ENCODE results near the gene AKAP1. TPM values are rescaled to one million over a fixed set of nuclear protein-coding genes. Genes with fewer than 3 reads are reported as not detected.

AKAP1 gene
- total RNA-seq, 2 experiments from 2014 or later, result 39.5 to 43.2 TPM

DNA sequence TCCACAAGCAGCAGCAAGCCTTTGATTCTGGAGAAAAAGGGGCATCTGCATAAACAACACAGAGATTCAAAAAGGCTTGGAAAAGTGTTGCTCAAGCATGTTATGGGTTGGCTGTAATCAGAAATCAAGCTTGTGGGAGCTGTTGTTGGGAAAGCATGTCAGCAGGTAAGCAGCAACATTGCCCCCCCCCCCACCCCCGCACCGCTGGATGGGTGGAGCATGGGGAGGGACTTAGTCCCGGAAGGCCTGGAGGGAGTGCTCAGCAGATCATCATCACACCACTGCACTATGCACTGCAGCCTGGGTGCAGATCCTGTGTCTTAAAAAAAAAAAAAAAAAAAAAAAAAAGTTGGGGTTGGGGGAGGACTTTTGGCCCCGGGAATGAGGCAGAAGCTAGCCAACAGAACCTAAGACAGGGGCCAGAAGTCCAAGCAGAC, 16.8 kb upstream of the AKAP1 start:
- peaks cover 21% of the 10 kb centered on the region for H3K27me3 Mint-ChIP-seq
- DNase-seq, result no peak
- H3K27ac Mint-ChIP-seq, result no peak overlapping the region
- H3K9me3 Mint-ChIP-seq, result no peaks in the 10 kb centered on the region
- H3K4me3 Mint-ChIP-seq, result no peak overlapping the region
- H3K36me3 Mint-ChIP-seq, result no peaks in the 10 kb centered on the region
- no peaks in the 10 kb centered on the region for H3K4me1 Mint-ChIP-seq

DNA sequence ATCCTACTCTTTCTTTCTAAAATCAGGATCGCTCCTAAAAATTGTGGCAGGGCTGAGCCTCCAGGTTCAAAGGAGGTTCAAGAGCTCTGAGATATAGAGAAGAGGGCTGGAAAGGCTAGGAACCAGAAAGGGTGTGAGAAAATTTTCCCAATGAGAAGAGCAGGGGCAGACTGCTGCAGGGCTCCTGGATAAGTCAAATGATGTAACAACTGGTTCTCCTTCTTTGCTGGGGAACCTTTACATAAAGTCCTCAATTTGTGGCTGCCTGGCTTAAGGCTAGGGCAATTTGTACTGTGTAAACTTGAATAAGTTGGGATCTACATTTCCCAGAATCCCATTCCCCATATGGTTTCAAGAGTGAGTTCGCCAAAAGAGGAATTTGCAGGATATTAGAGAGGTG, 16.3 kb upstream of the AKAP1 start:
- Mint-ChIP-seq H3K27ac (no peak overlapping the region), H3K9me3 (no peaks in the 10 kb centered on the region), H3K27me3 (peaks cover 17% of the 10 kb centered on the region)

DNA sequence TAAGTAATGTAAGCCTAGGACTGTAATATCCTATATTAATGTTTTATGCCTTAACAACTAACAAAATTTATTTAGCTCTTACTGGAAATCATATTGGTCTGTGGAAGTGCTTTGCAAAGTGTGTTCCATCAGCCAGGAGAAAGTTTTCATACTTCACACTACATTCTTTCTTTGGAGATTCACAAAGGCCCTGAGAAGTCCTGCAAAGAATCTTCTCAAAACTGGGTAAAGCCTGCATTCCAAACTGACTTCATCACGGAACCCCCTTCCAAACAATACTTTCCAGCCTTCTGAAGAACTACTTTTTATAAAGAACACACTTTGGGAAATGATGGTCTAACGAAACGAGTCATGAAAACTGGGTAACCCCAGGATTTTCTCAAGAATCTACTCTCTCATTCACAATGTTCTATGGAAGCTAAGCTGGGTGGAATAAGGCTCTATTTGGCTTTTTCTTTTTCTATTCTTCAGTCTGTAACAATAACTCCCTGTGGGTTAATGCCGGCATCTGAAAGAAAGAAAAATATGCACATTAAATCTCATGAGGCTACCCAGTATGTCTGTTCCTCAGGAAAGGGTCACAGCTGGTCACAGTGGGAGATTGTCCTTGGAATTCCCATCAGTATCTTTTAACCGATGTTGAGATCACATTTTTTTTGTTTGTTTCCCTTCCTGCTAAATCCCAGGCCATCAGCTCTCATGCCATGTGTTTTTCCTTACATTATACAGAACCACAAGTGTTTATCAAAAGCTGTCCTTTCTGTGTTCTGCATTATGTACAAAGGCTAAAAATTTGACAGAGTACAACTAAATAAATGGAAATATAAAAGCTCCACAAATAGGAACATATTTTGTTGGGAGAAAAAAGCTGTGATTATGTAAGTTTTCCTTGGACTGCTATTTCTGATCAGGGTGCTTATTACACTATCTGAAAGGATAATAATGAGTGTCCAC, 12.8 kb upstream of the AKAP1 start:
- no peak for DNase-seq
- H3K36me3 Mint-ChIP-seq, result no peaks in the 10 kb centered on the region
- H3K27me3 Mint-ChIP-seq, result peaks cover 6% of the 10 kb centered on the region
- H3K4me1 Mint-ChIP-seq, result no peaks in the 10 kb centered on the region
- no peak overlapping the region for H3K27ac Mint-ChIP-seq
- no peaks in the 10 kb centered on the region for H3K9me3 Mint-ChIP-seq
- no peak overlapping the region for H3K4me3 Mint-ChIP-seq

More for the DNA sequence above, 16.3 kb upstream of the AKAP1 start:
- no peaks in the 10 kb centered on the region for H3K36me3 Mint-ChIP-seq
- no peaks in the 10 kb centered on the region for H3K4me1 Mint-ChIP-seq
- no peak for DNase-seq
- no peak overlapping the region for H3K4me3 Mint-ChIP-seq

DNA sequence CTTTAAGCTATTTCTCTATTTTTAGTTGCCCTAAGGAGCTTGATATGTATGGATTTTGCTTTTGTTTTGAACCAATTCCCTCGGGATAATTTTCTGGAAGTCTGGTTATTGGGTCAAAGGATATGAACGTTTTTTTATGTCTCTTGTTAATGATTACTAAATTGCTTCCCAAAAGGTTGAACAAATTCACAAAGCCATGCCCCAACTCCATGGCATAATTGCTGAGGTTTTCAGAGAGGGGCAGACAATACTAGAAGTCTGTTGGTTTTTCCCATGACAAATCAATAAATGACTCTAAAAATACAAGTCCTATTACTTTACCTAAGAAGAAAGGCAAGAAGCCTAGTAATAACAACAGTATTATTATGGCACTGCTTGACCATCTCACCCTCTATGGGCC, 11.4 kb upstream of the AKAP1 start:
- H3K27ac Mint-ChIP-seq, result no peak overlapping the region
- no peaks in the 10 kb centered on the region for H3K9me3 Mint-ChIP-seq
- no peaks in the 10 kb centered on the region for H3K4me1 Mint-ChIP-seq
- no peak for DNase-seq
- no peaks in the 10 kb centered on the region for H3K36me3 Mint-ChIP-seq
- peaks cover 3% of the 10 kb centered on the region for H3K27me3 Mint-ChIP-seq
- H3K4me3 Mint-ChIP-seq, result no peak overlapping the region

DNA sequence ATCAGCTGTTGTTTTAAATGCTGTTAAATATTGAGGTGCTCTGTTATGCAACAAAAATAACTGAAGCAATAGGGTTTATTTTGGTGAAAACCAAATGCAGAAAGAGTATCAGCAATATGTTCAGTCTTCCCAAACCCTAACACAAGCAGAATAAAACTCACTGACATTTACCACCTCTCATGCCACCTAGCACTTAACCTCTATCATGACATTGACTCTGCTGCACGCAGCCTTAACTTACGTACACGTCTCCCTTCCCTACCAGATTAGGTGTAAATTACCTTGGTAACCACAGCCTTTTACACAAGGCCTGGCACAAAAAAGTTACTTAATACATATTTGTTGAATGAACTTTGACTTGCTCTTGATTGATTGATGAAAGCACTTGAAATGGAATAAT, 9.9 kb upstream of the AKAP1 start:
- H3K4me3 Mint-ChIP-seq, result no peak overlapping the region
- peaks cover under 1% of the 10 kb centered on the region for H3K4me1 Mint-ChIP-seq
- H3K27me3 Mint-ChIP-seq, result peaks cover 3% of the 10 kb centered on the region
- no peaks in the 10 kb centered on the region for H3K9me3 Mint-ChIP-seq
- H3K27ac Mint-ChIP-seq, result no peak overlapping the region
- no peak for DNase-seq
- no peaks in the 10 kb centered on the region for H3K36me3 Mint-ChIP-seq

DNA sequence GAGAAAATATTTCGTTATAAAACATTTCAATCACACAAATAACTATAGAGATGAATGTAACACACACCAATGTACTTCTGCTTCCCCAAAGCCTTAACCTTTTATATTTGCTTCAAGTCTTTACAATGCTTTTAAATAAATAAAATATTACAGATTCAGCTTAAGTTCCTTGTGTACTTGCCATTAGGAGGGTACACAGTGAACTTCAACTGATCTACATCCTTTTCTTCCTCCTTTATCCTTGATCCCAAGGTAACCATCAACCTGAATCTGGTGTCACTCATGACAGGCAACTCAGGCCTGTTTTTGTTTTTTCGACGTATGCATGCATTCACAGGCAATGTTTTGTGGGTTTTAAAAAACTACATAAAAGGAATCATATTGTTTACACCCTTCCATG, 9.3 kb upstream of the AKAP1 start:
- Mint-ChIP-seq H3K9me3 (no peaks in the 10 kb centered on the region), H3K4me1 (peaks cover 6% of the 10 kb centered on the region), H3K27ac (no peak overlapping the region), H3K36me3 (no peaks in the 10 kb centered on the region), H3K4me3 (no peak overlapping the region), H3K27me3 (peaks cover 3% of the 10 kb centered on the region)
- DNase-seq, result no peak

DNA sequence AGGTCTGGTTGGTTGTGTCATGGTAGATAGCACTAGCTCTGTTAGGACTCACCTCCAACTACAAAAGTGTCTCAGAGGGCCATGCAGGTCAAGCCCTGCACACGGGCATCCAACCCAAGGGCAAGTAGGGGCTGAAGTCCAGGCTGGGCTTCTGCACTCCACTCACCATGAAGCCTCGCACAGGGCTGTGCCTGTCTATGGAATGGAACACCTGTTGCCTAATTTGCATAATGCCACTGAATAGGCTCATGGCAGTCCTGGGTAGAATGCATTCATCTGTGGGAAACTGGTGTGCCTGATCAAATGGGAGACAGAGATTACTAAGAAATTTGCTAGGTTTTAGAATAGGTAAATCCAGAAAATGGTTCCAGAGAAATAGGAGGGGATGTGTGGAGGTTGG, 8.0 kb upstream of the AKAP1 start:
- DNase-seq, result no peak
- H3K27ac Mint-ChIP-seq, result no peak overlapping the region
- H3K36me3 Mint-ChIP-seq, result no peaks in the 10 kb centered on the region
- no peak overlapping the region for H3K4me3 Mint-ChIP-seq
- H3K27me3 Mint-ChIP-seq, result no peaks in the 10 kb centered on the region
- H3K4me1 Mint-ChIP-seq, result peaks cover 13% of the 10 kb centered on the region
- H3K9me3 Mint-ChIP-seq, result no peaks in the 10 kb centered on the region

DNA sequence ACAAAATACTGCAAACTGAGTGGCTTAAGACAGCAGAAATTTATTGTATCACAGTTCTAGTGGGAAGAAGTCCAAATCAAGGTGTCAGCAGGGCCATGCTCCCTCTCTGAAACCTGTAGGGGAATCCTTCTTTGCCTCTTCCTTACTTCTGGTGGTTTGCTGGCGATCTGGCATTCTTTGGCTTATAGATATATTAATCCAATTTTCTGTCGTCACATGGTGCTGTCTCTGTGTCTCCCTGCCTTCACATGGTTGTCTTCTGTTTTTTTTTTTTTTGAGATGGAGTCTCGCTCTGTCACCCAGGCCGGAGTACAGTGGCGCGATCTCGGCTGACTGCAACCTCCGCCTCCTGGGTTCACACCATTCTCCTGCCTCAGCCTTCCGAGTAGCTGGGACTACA, 6.8 kb upstream of the AKAP1 start:
- H3K27me3 Mint-ChIP-seq, result no peaks in the 10 kb centered on the region
- H3K4me1 Mint-ChIP-seq, result peaks cover 18% of the 10 kb centered on the region
- H3K9me3 Mint-ChIP-seq, result no peaks in the 10 kb centered on the region
- H3K27ac Mint-ChIP-seq, result no peak overlapping the region
- DNase-seq, result no peak
- H3K36me3 Mint-ChIP-seq, result no peaks in the 10 kb centered on the region
- no peak overlapping the region for H3K4me3 Mint-ChIP-seq

DNA sequence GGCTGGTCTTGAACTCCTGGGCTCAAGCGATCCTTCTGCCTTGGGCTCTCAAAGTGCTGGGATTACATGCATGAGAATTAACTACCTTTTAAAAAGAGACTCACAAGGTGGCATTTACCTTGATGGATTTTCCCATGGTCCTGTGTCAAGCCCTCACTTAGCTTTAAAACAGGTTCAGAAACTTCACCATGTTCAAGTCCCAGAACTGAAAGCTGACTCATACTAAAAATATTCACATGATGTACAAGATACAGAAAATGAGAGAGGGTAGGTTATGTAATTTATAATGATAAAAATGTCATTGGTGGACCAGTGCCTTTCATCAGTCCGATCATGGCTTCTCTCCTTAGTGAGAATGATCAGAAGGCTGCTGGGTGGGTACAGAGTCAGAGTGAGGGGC, 4.3 kb upstream of the AKAP1 start:
- no peaks in the 10 kb centered on the region for H3K27me3 Mint-ChIP-seq
- H3K27ac Mint-ChIP-seq, result no peak overlapping the region
- no peak overlapping the region for H3K4me3 Mint-ChIP-seq
- no peaks in the 10 kb centered on the region for H3K9me3 Mint-ChIP-seq
- no peak for DNase-seq
- H3K36me3 Mint-ChIP-seq, result no peaks in the 10 kb centered on the region
- peaks cover 28% of the 10 kb centered on the region for H3K4me1 Mint-ChIP-seq

DNA sequence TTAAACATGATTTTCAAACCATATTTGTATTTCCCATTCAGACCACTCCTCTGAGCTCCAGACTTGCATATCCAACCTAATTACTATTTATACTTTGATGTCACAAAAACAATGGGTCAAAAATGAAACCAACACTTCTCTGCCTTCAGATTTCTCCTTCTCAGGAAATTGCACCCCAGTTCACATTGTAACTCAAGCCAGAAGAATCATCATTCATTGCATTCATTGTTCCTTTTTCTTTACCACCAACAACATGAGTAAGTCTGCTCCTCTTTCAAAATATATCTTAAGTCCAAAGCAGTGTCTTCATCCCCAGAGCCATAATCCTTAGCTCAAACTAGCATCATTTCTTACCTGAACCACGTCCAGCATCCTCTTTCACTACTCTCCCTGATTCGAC, 2.6 kb upstream of the AKAP1 start:
- Mint-ChIP-seq H3K4me3 (no peak overlapping the region), H3K27ac (no peak overlapping the region)
- no peak for DNase-seq

DNA sequence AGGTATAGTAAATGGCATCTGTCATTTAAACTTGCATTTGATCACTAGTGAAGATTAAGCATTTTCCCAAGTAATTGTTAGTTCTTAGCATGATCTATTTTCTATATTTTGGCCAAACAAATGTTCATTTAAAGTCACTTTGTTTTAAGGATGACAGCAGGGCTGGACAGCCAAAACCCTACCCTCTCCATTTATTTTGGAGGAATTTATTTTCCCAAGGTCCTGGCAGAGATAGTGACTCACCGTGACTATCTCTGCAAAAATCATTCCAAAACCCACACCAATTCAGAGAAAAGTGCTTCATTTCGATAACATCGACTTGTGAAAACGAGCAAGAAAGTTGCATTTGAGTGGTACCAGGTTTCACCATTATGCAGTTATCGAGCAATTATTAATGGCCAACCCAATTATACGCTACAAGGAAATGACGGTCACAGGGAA, 665 bp upstream of the AKAP1 start:
- no peak for DNase-seq
- Mint-ChIP-seq H3K27ac (peak overlapping the region; percentile 90), H3K4me3 (peak overlapping the region; percentile 85), H3K9me3 (no peaks in the 10 kb centered on the region), H3K27me3 (no peaks in the 10 kb centered on the region), H3K4me1 (peaks cover 56% of the 10 kb centered on the region), H3K36me3 (peaks cover 8% of the 10 kb centered on the region)

More for the DNA sequence above, 2.6 kb upstream of the AKAP1 start:
- H3K36me3 Mint-ChIP-seq, result peaks cover 3% of the 10 kb centered on the region
- no peaks in the 10 kb centered on the region for H3K9me3 Mint-ChIP-seq
- H3K27me3 Mint-ChIP-seq, result no peaks in the 10 kb centered on the region
- H3K4me1 Mint-ChIP-seq, result peaks cover 42% of the 10 kb centered on the region

DNA sequence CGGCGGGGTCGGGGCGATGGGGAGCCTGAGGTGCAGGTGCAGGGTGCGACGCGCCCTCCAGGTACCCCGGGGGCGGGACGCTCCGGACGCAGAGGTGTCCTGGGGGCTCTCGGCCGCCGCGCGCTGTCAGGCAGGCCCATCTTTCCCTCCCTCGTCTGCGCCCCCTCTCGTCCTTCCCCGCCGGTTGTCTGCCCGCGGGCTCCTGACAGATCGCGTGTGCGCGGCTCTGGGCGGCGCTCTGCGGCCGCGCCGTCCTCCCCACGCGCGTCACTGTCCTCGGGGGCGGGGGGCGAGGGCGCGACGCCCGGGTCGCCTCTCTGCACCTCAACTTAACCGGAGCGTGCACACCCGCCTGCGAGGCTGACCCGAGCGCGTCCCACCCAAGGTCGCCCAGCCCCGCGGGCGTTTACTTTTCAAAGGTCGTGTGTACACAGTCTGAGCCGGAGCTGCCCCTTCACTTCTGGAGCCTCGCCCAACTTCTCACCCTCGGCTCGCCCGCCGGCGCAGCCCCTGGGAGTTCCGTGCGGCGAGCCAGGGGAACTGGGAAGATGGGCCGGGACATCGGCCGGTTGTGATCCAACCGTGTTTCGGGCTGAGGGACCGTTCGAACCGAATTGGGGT, 512 bp downstream of the AKAP1 start:
- peaks cover 8% of the 10 kb centered on the region for H3K36me3 Mint-ChIP-seq
- H3K4me3 Mint-ChIP-seq, result peak overlapping the region; percentile 86
- DNase-seq, result peak; percentile 62
- H3K27me3 Mint-ChIP-seq, result no peaks in the 10 kb centered on the region
- H3K27ac Mint-ChIP-seq, result peak overlapping the region; percentile 69
- peaks cover 59% of the 10 kb centered on the region for H3K4me1 Mint-ChIP-seq
- no peaks in the 10 kb centered on the region for H3K9me3 Mint-ChIP-seq

DNA sequence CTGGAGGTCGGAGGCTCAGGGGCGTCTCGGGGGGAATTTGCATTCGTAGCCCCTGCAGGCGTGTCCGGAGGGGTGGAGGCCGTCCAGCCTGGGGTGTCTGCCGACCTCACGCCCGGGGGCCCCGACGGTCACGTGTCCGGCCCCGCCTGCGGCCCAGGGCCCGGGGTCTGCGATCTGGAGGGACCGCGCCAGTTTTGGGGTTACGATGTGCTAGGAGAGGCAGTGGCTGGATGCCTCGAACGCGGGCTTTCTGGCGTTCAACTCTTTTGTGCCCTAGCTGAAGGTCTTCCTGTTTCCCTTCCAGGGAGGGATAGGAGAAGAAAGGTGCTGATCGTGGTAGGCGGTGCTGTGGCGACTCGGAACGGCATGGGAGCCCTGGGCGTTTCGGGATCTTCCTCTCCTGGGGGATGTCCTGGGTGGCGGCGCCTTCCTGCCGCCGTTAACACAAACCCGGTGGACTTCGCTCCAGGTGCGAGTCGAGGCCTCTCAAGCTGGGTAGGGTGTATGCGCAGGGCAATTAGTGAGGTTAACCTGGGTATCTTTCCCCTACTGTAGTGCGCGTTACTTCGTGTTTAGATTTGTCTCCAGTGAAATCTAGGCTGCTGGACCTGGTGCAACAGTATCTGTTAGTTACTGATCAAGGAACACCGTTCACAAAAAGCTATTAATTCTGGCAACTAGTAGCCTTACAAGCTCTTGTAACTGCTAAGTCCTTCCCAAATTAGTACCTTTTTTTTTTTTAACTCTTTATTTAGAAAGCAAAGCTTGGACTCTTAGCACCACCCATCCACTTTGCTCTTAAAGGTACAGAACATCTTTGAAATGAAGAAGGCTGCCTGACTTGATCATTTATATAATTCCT, 1.3 kb downstream of the AKAP1 start:
- H3K4me1 Mint-ChIP-seq, result peaks cover 53% of the 10 kb centered on the region

DNA sequence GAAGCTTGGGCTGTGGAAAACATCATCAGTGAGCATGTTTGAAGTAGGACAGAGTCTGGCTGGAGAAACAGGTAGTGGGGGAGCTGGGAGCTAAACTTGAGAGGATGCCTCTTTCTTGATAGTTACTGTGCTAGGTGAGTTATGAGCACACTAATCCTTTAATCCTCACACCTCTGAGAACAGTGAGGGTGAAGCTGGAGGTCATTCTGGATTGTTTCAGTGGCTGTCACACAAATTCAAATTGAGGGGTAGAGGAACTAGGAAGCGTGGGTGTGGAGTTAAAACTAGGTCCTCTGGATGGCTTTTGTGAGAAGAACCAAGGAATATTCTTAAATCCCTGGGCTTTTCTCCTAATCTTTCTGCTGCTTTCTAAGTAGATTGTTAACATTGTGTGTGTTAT, 3.3 kb downstream of the AKAP1 start:
- H3K36me3 Mint-ChIP-seq, result peaks cover 8% of the 10 kb centered on the region
- peaks cover 54% of the 10 kb centered on the region for H3K4me1 Mint-ChIP-seq
- H3K4me3 Mint-ChIP-seq, result no peak overlapping the region
- no peak overlapping the region for H3K27ac Mint-ChIP-seq
- DNase-seq, result no peak
- H3K27me3 Mint-ChIP-seq, result no peaks in the 10 kb centered on the region
- H3K9me3 Mint-ChIP-seq, result no peaks in the 10 kb centered on the region

More for the DNA sequence above, 1.3 kb downstream of the AKAP1 start:
- Mint-ChIP-seq H3K36me3 (peaks cover 8% of the 10 kb centered on the region), H3K27me3 (no peaks in the 10 kb centered on the region), H3K27ac (peak overlapping the region; percentile 69), H3K4me3 (peak overlapping the region; percentile 86), H3K9me3 (no peaks in the 10 kb centered on the region)
- DNase-seq, result peak; percentile 24

DNA sequence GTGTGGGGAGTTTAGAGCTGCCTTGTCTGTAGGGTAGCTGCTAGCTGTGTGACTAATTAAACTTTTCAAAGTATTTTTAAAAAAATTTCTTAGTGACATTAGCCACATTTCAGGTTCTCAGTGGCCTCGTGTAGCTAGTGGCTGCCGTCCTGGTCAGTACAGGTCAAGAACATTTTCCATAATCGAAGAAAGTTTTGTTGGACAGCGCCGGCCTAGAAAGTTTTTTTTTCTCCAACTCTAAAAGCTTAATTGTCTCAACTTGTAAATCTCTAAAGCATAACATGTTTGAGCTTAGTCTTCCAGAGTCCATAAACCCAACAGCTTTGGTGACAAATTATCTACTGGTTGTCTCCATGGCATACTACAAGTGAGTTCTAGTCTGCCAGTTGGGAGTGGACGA, 4.3 kb downstream of the AKAP1 start:
- Mint-ChIP-seq H3K4me1 (peaks cover 46% of the 10 kb centered on the region), H3K36me3 (peaks cover 9% of the 10 kb centered on the region)

More for the DNA sequence above, 4.3 kb downstream of the AKAP1 start:
- DNase-seq, result no peak
- no peak overlapping the region for H3K27ac Mint-ChIP-seq
- H3K9me3 Mint-ChIP-seq, result no peaks in the 10 kb centered on the region
- no peak overlapping the region for H3K4me3 Mint-ChIP-seq
- H3K27me3 Mint-ChIP-seq, result no peaks in the 10 kb centered on the region

Measured in activated naive CD8-positive, alpha-beta T cell treated with anti-CD3 and anti-CD28 coated beads for 36 hours (primary cell).